NK-92 (cell line): ENCODE measurements around the gene TICAM1.

ENCODE experiments used
- DNase-seq: peaks from one replicate; lab custom pipeline; 2025; ENCODE audit not compliant: unreplicated experiment; lab: John Stamatoyannopoulos, UW

Gene TICAM1

DNA sequence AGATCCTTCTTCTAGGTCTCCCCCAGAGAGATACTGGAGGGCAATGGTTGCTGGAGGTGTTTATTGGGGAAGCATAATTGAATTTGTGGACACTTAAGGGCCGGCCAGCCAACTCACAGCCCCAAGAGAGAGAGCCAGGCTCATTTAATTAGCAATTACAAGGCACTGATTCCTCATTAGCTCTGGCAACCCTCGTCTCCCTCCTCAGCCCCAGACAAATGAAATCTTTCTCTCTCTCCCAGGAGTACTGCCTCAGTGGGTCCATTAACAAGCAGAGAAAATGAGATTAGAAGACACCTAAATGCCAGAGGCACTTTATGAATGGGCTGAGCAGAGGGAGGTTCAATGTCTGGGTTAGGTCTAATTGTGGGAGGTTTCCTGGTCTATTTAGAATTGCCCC lies 58.9 kb downstream of the TICAM1 start:
- no peak for DNase-seq

GRCh38 chr19:4768934-4769777 lies 62.4 kb downstream of the TICAM1 start:
- DNase-seq, result no peak
